HEK293 (cell line): Measurements from ENCODE around the gene FBXO42.
A peak's percentile ranks its signal among the peaks of the same experiment; 100 is the strongest.

Experiments
- BCL11A ChIP-seq: fragments of 450-650 bp; formaldehyde crosslinking; IDR thresholded peaks from 2 replicates; pipeline ENCODE4 v1.5.1; 2016; ENCODE audit warnings: low read depth, missing biosample characterization, missing genetic modification characterization
- BCL11B ChIP-seq: fragments of 450-650 bp; formaldehyde crosslinking; IDR thresholded peaks from 2 replicates; pipeline ENCODE4 v1.5.1; 2016; ENCODE audit warnings: low read depth, missing biosample characterization, missing genetic modification characterization
- ELK4 ChIP-seq: IDR thresholded peaks from 2 replicates; pipeline ENCODE4 v1.6.1; 2011; ENCODE audit warnings: mild to moderate bottlenecking, low read depth, low read length, borderline replicate concordance
- GFI1B ChIP-seq: fragments of 450-650 bp; formaldehyde crosslinking; IDR thresholded peaks from 2 replicates; pipeline ENCODE4 v1.5.1; 2016; ENCODE audit warnings: missing biosample characterization, missing genetic modification characterization
- IKZF3 ChIP-seq: fragments of 450-650 bp; IDR thresholded peaks from 2 replicates; pipeline ENCODE4 v1.5.0; 2018; ENCODE audit warnings: missing biosample characterization, mild to moderate bottlenecking, missing genetic modification characterization, moderate library complexity
- PRDM10 ChIP-seq: fragments of 450-650 bp; formaldehyde crosslinking; IDR thresholded peaks from 2 replicates; pipeline ENCODE4 v1.5.1; 2016; ENCODE audit warnings: missing biosample characterization, missing genetic modification characterization
- ZBTB48 ChIP-seq: fragments of 450-650 bp; formaldehyde crosslinking; IDR thresholded peaks from 2 replicates; pipeline ENCODE4 v1.5.1; 2016; ENCODE audit warnings: missing biosample characterization, missing genetic modification characterization
- ZEB2 ChIP-seq: fragments of 450-650 bp; formaldehyde crosslinking; IDR thresholded peaks from 2 replicates; pipeline ENCODE4 v1.5.1; 2016; ENCODE audit warnings: missing biosample characterization, missing genetic modification characterization
- ZIC2 ChIP-seq: fragments of 450-650 bp; formaldehyde crosslinking; IDR thresholded peaks from 2 replicates; pipeline ENCODE4 v1.5.1; 2016; ENCODE audit warnings: missing biosample characterization, missing genetic modification characterization
- ZNF23 ChIP-seq: fragments of 450-650 bp; formaldehyde crosslinking; IDR thresholded peaks from 2 replicates; pipeline ENCODE4 v1.5.1; 2016; ENCODE audit warnings: missing biosample characterization, missing genetic modification characterization, borderline replicate concordance
- ZNF274 ChIP-seq, 2 experiments: fragments of 200-500 bp in 1 of 2; fragments of 450-650 bp in 1 of 2; sonication (Bioruptor generic) in 1 of 2; formaldehyde crosslinking in 1 of 2; IDR thresholded peaks; 2 replicates each; pipeline versions ENCODE4 v1.5.1 to v1.6.1; 2014 to 2016; ENCODE audit warnings: borderline replicate concordance in 1 of 2, inconsistent platforms in 1 of 2, low read length in 1 of 2, missing biosample characterization in 1 of 2, missing genetic modification characterization in 1 of 2
- ZNF280D ChIP-seq: fragments of 450-650 bp; formaldehyde crosslinking; IDR thresholded peaks from 2 replicates; pipeline ENCODE4 v1.5.1; 2016; ENCODE audit warnings: missing biosample characterization, missing genetic modification characterization
- ZNF449 ChIP-seq: fragments of 450-650 bp; formaldehyde crosslinking; IDR thresholded peaks from 2 replicates; pipeline ENCODE4 v1.5.1; 2017; ENCODE audit warnings: missing biosample characterization, mild to moderate bottlenecking, missing genetic modification characterization, moderate library complexity
- ZNF48 ChIP-seq: fragments of 450-650 bp; formaldehyde crosslinking; IDR thresholded peaks from 2 replicates; pipeline ENCODE4 v1.5.1; 2016; ENCODE audit warnings: missing biosample characterization, missing genetic modification characterization
- ZNF777 ChIP-seq: fragments of 450-650 bp; formaldehyde crosslinking; IDR thresholded peaks from 2 replicates; pipeline ENCODE4 v1.5.1; 2017; ENCODE audit warnings: missing biosample characterization, missing genetic modification characterization, borderline replicate concordance
- ZNF791 ChIP-seq: fragments of 450-650 bp; formaldehyde crosslinking; IDR thresholded peaks from 2 replicates; pipeline ENCODE4 v1.5.1; 2016; ENCODE audit warnings: missing biosample characterization, missing genetic modification characterization
- ZSCAN30 ChIP-seq: fragments of 450-650 bp; IDR thresholded peaks from 2 replicates; pipeline ENCODE4 v1.5.1; 2018; ENCODE audit warnings: missing biosample characterization, mild to moderate bottlenecking, missing genetic modification characterization, moderate library complexity

FBXO42 gene

DNA sequence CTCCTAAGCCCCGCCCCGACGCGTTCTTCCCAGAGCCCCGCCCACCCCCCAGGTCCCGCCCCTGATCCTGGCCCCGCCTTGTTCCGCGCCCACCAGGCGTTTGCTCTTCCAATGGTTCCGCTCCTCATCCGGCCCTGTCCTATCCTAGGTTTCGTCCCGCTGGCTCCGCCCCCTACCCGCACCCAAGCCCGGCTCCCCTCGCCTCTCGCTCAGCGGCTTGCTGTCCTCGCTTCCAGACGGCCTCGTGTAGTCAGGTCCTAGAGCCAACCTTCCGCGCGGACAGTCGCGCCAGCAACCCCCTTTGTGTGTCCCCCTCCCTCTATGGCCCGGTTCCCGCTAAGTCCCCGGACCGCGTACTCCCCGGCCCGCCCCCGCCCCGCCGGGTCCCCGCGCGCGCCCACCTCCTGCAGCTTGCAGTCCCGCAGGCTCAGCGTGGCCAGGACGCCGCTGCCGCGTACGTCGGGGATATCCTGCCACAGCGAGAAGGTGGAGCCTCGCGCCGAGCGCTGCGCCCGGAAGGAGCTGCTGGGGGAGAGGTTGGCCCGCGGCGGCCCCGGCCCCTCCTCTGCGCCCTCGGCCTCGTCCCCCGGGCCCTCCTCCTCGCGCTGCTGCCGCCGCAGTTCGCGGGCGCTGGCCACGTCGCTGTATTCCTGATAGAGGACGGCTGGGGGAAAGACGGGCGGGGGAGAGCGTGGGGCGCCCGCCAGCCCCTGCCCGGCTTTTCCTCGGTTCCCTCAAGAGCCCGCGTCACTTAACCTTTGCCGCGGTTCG is 145.5 kb downstream of the FBXO42 start (continued):
- TF ChIP-seq GFI1B (no peak), ZNF48 (tag by site-specific recombination) (no peak), ZIC2 (peak; percentile 89), ZNF274 (IDR thresholded peaks at IDR 0.05; ENCODE audit: low read length) (no peak), ZNF274 (tag by site-specific recombination; IDR thresholded peaks at IDR 0.05; ENCODE audit: borderline replicate concordance) (no peak), PRDM10 (tag by site-specific recombination) (0 out of 2 replicates have a peak, but pooled peaks have one; percentile 44), ZEB2 (0 out of 2 replicates have a peak, but pooled peaks have one; percentile 50), ZNF280D (no peak), IKZF3 (peak; percentile 42; the same call in 1 of the 2 replicates), ZSCAN30 (tag by site-specific recombination) (0 out of 2 replicates have a peak, but pooled peaks have one; percentile 13), ZNF449 (tag by site-specific recombination) (peak; percentile 27; the same call in 1 of the 2 replicates), BCL11A (tag by site-specific recombination) (no peak), ZNF777 (tag by site-specific recombination) (peak; percentile 84; the same call in 1 of the 2 replicates), ZBTB48 (peak; percentile 19; the same call in 1 of the 2 replicates), BCL11B (no peak), ELK4 (no peak), ZNF791 (tag by site-specific recombination) (no peak), ZNF23 (tag by site-specific recombination) (no peak)
- TF ChIP-seq, all 188 proteins: peak for 45
